Hepatocyte (in vitro differentiated cells): ENCODE results near the gene CNEP1R1. TPM values are rescaled to one million over a fixed set of nuclear protein-coding genes. Genes with fewer than 3 reads are reported as not detected.

ENCODE experiments used
- DNase-seq: peaks from one replicate; pipeline ENCODE4 v3.0.0-alpha.2; 2016; ENCODE audit warnings: low spot score
- H2AFZ ChIP-seq: fragments of 200-600 bp; sonication (generic); 2 replicates; pipeline ENCODE4 v1.6.0; 2016; ENCODE audit warnings: antibody characterized with exemption, mild to moderate bottlenecking
- H3K27ac ChIP-seq: fragments of 200-600 bp; sonication (generic); 2 replicates; pipeline ENCODE4 v1.5.1; 2016; ENCODE audit warnings: mild to moderate bottlenecking
- H3K27me3 ChIP-seq: fragments of 200-600 bp; sonication (generic); 2 replicates; pipeline ENCODE4 v1.6.1; 2016
- H3K36me3 ChIP-seq: fragments of 200-600 bp; sonication (generic); replicated peaks from 2 replicates; pipeline ENCODE4 v1.5.1; 2016; ENCODE audit warnings: low read depth; ENCODE audit not compliant: insufficient read depth
- H3K4me1 ChIP-seq: fragments of 200-600 bp; sonication (generic); 2 replicates; pipeline ENCODE4 v1.5.1; 2016; ENCODE audit warnings: mild to moderate bottlenecking, moderate library complexity; ENCODE audit not compliant: insufficient read depth
- H3K4me2 ChIP-seq: fragments of 200-600 bp; sonication (generic); 2 replicates; pipeline ENCODE4 v1.6.0; 2016
- H3K4me3 ChIP-seq: fragments of 200-600 bp; sonication (generic); 2 replicates; pipeline ENCODE4 v1.5.1; 2016; ENCODE audit warnings: mild to moderate bottlenecking
- H3K79me2 ChIP-seq: fragments of 200-600 bp; sonication (generic); 2 replicates; pipeline ENCODE4 v1.6.0; 2017; ENCODE audit warnings: mild to moderate bottlenecking
- H3K9me2 ChIP-seq: fragments of 200-600 bp; sonication (generic); replicated peaks from 2 replicates; pipeline ENCODE4 v1.6.0; 2017; ENCODE audit warnings: mild to moderate bottlenecking; ENCODE audit not compliant: insufficient read depth
- H3K9me3 ChIP-seq: fragments of 200-600 bp; sonication (generic); 2 replicates; pipeline ENCODE4 v1.5.1; 2016; ENCODE audit warnings: low read depth, mild to moderate bottlenecking
- H4K20me1 ChIP-seq: fragments of 200-600 bp; sonication (generic); 2 replicates; pipeline ENCODE4 v1.6.0; 2016; ENCODE audit warnings: mild to moderate bottlenecking; ENCODE audit not compliant: insufficient read depth, poor library complexity, severe bottlenecking
- EZH2 ChIP-seq: fragments of 200-600 bp; sonication (generic); IDR thresholded peaks from 2 replicates; pipeline ENCODE4 v1.6.1; 2016; ENCODE audit warnings: antibody characterized with exemption, mild to moderate bottlenecking, borderline replicate concordance
- EZH2phosphoT487 ChIP-seq: fragments of 200-600 bp; sonication (generic); IDR thresholded peaks from one replicate; pipeline ENCODE4 v1.6.1; 2018; ENCODE audit warnings: antibody characterized with exemption, mild to moderate bottlenecking, low read depth, moderate library complexity; ENCODE audit not compliant: unreplicated experiment, severe bottlenecking
- WGBS: methylation state at CpG from one replicate; pipeline ENCODE4 v1.1.6; 2016; ENCODE audit warnings: low lambda C conversion rate; ENCODE audit errors: missing lambda C conversion rate; 5-methylcytosine and 5-hydroxymethylcytosine counted together
- polyA plus RNA-seq: library from polyadenylated mRNA; unstranded; fragments of >200 nt; fragmentation: Nextera tagmentation; extraction: Ambion mirVana; gene quantifications from 2 replicates; pipeline ENCODE4 v1.2.1, GENCODE V29; 2016
- total RNA-seq: library from RNA; depleted of rRNA; stranded (reverse); fragments of >200 nt; gene quantifications from 2 replicates; pipeline ENCODE4 v1.2.3, GENCODE V29; 2014
- TF ChIP-seq, protein P1 (sequence below): fragments of 200-600 bp; sonication (generic); IDR thresholded peaks from 2 replicates; pipeline ENCODE4 v1.5.1; 2016; ENCODE audit warnings: antibody characterized with exemption, mild to moderate bottlenecking; ENCODE audit not compliant: poor library complexity

Gene CNEP1R1
- total and polyA plus RNA-seq, 2 experiments from 2014 or later, result 23.9 to 25.8 TPM

DNA sequence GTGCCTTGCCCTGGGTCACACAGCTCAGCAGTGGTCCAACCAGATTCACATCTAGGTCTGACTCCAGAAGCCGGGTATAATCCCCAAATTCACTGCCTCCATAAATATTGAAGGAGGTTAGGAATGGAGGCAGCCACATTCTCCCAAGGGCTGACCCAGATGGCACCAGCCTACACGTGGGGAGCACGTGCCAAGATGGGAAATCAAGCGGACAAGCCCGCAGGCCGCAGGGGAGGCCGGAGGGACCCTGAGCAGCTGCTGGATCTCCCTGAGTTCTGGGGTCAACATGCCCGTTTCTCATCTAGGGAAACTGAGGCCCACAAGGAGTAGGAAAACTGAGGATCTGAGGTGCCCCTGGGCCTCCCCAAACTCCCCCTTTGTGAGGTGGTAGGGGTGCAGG is 32.2 kb upstream of the CNEP1R1 start:
- Histone ChIP-seq H4K20me1 (no peaks in the 10 kb centered on the region), H3K4me3 (no peak overlapping the region), H3K4me2 (no peak overlapping the region), H3K79me2 (no peaks in the 10 kb centered on the region), H3K27ac (no peak overlapping the region), H3K9me2 (no peaks in the 10 kb centered on the region), H3K27me3 (peaks cover 9% of the 10 kb centered on the region), H3K9me3 (no peaks in the 10 kb centered on the region), H3K4me1 (no peaks in the 10 kb centered on the region), H3K36me3 (no peaks in the 10 kb centered on the region), H2AFZ (no peak overlapping the region)
- no peak for DNase-seq
- WGBS, result 95% methylated on average over 8 of the region's 8 CpGs
- TF ChIP-seq EZH2 (no peak), EZH2phosphoT487 (no peak)
- TF ChIP-seq, protein P1, sequence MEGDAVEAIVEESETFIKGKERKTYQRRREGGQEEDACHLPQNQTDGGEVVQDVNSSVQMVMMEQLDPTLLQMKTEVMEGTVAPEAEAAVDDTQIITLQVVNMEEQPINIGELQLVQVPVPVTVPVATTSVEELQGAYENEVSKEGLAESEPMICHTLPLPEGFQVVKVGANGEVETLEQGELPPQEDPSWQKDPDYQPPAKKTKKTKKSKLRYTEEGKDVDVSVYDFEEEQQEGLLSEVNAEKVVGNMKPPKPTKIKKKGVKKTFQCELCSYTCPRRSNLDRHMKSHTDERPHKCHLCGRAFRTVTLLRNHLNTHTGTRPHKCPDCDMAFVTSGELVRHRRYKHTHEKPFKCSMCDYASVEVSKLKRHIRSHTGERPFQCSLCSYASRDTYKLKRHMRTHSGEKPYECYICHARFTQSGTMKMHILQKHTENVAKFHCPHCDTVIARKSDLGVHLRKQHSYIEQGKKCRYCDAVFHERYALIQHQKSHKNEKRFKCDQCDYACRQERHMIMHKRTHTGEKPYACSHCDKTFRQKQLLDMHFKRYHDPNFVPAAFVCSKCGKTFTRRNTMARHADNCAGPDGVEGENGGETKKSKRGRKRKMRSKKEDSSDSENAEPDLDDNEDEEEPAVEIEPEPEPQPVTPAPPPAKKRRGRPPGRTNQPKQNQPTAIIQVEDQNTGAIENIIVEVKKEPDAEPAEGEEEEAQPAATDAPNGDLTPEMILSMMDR, result no peak

- H3K4me1 ChIP-seq, result no peaks in the 10 kb centered on the region
- H3K9me3 ChIP-seq, result no peaks in the 10 kb centered on the region
- TF ChIP-seq, protein P1, result no peak
- TF ChIP-seq EZH2 (no peak), EZH2phosphoT487 (no peak)
- H3K4me3 ChIP-seq, result no peak overlapping the region
- no peak overlapping the region for H3K4me2 ChIP-seq
- no peak for DNase-seq
- peaks cover 9% of the 10 kb centered on the region for H3K27me3 ChIP-seq
- no peak overlapping the region for H2AFZ ChIP-seq
- WGBS, result 93% methylated on average over 1 of the region's 1 CpG
- H3K27ac ChIP-seq, result no peak overlapping the region
- no peaks in the 10 kb centered on the region for H3K36me3 ChIP-seq
- H3K79me2 ChIP-seq, result no peaks in the 10 kb centered on the region
- H3K9me2 ChIP-seq, result no peaks in the 10 kb centered on the region
- no peaks in the 10 kb centered on the region for H4K20me1 ChIP-seq
Observed at GRCh38 chr16:49993579-49993978, 31.4 kb upstream of the CNEP1R1 start.

DNA sequence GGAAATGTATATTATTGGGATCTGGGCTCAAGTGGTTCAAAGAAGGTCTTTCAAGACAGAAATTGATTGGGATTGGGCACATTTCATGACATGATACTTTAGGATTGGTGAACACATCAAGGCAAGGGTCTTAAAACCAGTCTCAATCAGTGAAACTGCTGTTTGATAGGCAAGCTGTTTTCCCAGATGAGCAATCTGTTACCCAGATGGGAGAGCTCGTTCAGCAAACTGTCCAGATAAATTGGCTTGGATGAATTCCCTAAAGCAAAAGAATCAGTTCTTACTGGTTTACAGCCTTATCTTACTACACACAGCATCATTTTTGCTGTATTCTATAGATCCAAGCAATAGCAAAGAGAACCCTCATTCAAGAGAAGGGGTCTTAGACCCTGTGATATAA is 31.0 kb upstream of the CNEP1R1 start:
- WGBS, result 60% methylated on average over 1 of the region's 1 CpG
- TF ChIP-seq EZH2 (no peak), EZH2phosphoT487 (no peak)
- TF ChIP-seq, protein P1, result no peak
- Histone ChIP-seq H2AFZ (no peak overlapping the region), H3K27ac (no peak overlapping the region), H3K9me3 (no peaks in the 10 kb centered on the region), H3K4me3 (no peak overlapping the region), H3K9me2 (no peaks in the 10 kb centered on the region), H3K4me2 (no peak overlapping the region), H4K20me1 (no peaks in the 10 kb centered on the region), H3K27me3 (peaks cover 9% of the 10 kb centered on the region), H3K4me1 (no peaks in the 10 kb centered on the region), H3K36me3 (no peaks in the 10 kb centered on the region), H3K79me2 (no peaks in the 10 kb centered on the region)
- DNase-seq, result no peak

DNA sequence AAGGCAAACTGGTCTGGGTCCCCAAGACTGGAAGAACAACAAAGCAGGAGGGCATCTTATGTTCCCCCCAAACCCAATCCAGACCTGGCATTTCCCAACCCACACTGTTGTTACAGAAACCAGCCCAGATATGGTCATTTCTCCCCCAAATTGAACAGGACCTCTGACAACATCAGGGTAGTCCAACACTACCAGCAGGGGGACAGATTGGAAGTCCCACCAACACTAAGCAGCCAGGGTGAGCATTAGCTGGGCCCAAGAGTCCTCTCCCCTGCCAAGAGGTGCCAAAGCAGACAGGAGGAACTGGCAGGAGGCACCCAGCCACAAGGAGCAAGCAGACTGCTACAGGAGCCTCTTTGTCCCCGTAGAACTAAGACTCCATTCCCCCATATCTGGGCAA is 29.3 kb upstream of the CNEP1R1 start:
- no peak for DNase-seq
- H3K4me2 ChIP-seq, result no peak overlapping the region
- 57% methylated on average over 1 of the region's 1 CpG for whole genome bisulfite sequencing
- H4K20me1 ChIP-seq, result no peaks in the 10 kb centered on the region
- TF ChIP-seq EZH2phosphoT487 (no peak), EZH2 (no peak)
- TF ChIP-seq, protein P1, result no peak
- H3K4me3 ChIP-seq, result no peak overlapping the region
- peaks cover 9% of the 10 kb centered on the region for H3K27me3 ChIP-seq
- no peaks in the 10 kb centered on the region for H3K4me1 ChIP-seq
- no peaks in the 10 kb centered on the region for H3K9me3 ChIP-seq
- no peak overlapping the region for H3K27ac ChIP-seq
- no peak overlapping the region for H2AFZ ChIP-seq
- H3K36me3 ChIP-seq, result no peaks in the 10 kb centered on the region
- no peaks in the 10 kb centered on the region for H3K9me2 ChIP-seq
- H3K79me2 ChIP-seq, result no peaks in the 10 kb centered on the region
